GM23248 (cell line): Measurements from ENCODE around the gene UBXN11.

ENCODE experiments used
- EZH2 ChIP-seq: fragments of 200-600 bp; sonication (generic); IDR thresholded peaks from 2 replicates; pipeline ENCODE4 v1.6.1; 2018; ENCODE audit warnings: antibody characterized with exemption, mild to moderate bottlenecking; ENCODE audit not compliant: insufficient read depth, poor library complexity, severe bottlenecking
- EZH2phosphoT487 ChIP-seq: fragments of 200-600 bp; sonication (generic); IDR thresholded peaks from 2 replicates; pipeline ENCODE4 v1.6.1; 2018; ENCODE audit warnings: antibody characterized with exemption, moderate library complexity, mild to moderate bottlenecking, low read depth; ENCODE audit not compliant: insufficient read depth

DNA sequence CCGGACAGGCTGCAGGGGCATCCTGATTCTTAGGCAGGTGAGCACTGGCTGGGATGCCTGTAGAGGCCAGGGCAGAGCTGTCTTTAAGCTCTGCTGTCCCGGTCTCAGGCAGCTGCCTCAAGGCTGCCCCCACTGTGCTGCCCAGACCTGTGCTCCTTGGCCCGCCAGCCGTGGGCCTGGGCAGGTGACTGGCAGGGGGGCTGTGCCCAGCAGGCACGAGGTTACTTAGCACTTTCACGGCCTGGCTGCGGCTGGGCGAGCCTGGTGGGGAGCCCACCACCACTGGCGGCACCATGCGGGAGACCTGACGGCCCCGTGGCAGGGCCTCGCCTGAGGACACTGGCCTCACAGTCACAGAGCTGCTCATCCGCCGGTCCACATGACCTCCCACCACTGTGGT, 39.3 kb upstream of the UBXN11 start:
- TF ChIP-seq EZH2phosphoT487 (no peak), EZH2 (no peak)
